CD1c-positive myeloid dendritic cell (primary cell): Measurements from ENCODE around the gene EEF1AKMT2.
"Not testable (repeated sequence)": the region's sequence is repeated elsewhere in the genome, so short reads cannot be mapped to it uniquely, and the experiment has no call there.

Source experiments
- DNase-seq: peaks from one replicate; pipeline ENCODE4 v3.0.0-alpha.2; 2016; ENCODE audit errors: extremely low spot score

Gene EEF1AKMT2

DNA sequence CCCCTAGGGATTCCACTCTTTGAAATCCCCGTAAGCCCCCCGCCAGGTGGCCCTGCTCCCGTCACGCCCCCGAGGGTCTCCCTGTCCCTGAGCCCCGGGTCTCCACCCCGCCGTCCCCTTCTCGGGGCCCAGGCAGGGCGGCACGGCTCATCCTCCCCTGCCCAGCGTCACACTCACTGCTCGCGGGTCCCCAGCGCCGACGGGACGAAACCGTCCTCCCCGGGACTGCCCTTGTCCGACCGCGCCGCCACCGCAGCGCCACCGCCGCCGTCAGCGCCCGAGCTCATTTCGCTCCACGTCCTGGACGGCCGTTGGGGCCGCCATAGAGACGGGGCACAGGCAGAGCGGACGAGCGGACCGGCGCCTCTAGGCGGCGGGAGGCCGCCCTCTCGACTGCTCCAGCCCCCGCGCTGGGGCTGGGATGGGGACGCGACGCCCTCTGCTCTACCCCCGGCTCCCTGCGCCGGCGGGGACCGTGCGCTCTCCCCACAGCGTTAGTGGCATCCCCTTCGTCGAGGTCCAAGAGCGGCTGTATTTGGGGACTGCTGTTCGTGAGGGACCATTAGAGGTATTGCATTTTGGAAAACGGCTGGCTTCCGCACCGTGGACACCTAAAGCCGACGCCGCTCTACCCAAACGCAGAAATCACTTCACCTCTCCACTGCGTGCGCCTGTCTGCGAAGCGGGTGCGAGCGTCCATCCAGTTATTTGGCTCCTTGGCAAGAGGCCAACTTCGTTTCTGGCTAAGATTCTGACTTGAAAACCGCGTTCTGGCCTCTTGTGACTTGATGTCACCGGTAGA is at the start of gene EEF1AKMT2:
Gene EEF1AKMT2, minus strand, starts transcription at position 341 of the 802 bp plus-strand sequence. Its CDS starts 54 bp downstream, at position 287.
- DNase-seq, result peak; percentile 90

DNA sequence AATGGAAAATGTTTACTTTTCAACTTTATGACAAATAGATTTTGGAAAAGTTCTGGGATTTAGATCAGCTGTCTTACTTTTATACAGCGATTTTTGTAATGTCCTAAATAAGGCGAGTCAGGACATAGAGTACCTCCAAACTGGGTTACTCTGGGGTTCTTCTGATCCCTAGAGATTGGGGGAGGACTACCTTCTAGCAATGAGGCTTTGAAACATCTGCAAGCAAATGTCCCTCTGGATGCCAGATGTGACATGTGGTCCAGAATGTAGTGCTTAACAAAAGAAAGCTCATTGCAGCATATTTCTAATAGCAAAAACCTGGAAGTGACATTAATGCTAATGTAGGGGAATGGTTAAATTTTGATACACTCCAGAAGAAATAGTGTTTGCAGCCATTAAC is 46.0 kb upstream of the EEF1AKMT2 start:
- DNase-seq, result no peak

DNA sequence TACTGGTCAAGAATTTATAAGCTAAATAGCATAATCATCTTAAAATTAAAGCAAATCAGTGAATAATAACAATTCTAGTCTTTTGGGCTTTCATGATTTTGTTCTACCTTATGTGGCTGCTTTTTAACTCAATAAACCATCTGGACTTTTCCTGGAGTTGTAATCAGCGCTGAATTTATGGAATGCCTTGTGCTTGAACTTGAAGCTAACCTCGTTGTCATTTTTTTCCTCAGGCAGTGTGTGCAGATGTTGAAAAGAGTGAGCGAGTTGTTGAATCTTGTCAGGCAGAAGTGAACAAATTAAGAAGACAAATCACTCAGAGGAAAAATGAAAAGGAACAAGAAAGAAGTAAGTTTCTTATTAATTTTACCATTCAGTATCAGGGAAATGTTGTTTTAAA is 39.4 kb upstream of the EEF1AKMT2 start:
- DNase-seq, result no peak

DNA sequence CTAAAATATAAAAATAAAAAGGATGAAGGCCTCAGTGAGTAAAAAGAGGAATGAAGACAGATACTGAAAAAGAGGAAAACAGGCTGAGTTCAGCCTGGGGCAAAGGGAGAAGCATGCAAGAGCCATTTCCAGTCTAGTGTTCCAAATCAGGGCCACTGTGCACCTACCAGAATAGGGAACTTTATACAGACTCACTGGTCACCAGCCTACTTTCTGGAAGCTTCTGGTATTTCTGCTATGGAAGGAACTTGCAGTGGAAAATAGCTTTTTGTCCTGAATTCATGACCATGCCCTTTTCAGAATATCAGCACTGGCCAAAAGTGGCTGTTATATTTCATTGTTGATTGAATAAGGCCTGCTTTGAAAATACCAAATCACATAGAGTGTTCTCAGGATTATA is 38.8 kb upstream of the EEF1AKMT2 start:
- no peak for DNase-seq

DNA sequence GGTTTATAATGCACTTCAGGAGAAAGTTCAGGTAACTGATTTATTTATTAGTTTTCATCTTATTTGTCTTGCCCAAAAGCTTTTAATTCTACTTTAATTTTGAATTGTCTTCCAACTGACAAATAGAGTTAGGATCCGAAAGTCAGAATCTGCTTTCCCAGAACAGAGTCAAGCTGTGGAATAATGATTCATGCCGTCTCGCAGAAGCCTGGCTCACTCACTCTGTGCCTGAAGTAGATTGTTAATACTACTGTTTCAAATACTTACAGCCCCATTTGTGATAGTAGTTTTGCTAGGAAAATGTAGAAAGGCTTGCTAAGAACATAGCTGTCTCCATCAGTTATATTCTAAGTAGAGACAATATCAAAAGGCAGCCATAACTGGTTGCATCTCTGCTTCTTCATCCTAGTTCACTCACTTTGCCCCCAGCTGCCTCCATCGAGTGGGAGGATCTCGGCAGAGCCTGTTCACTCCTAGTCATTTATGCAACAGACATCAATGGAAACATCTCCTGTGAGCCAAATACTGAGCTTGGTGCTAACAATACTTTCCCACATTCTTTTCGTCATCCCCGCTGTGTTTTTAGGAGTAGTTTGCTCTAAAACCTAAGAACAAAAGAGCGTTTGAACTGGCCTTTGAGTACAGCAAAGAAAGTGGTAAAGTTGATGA is 37.9 kb upstream of the EEF1AKMT2 start:
- no peak for DNase-seq

DNA sequence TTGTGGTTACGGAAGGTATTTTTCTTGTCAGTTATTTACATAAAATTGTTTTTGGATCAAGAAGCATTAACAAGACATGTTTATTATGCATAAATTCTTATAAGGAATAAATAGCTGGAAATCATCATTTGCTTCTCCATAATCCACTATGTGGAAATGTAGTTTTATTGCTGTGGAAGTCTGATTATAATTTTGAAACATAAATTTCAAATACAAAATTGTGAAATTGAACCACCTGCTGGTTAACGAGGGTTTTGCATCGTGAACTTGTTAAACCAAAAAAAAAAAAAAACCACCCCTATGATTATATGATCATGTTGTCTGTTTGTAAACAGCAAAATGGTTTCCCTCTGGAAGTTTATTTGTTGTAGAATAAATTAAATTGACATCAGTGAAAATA is 35.8 kb upstream of the EEF1AKMT2 start:
- DNase-seq, result peak; percentile 30

DNA sequence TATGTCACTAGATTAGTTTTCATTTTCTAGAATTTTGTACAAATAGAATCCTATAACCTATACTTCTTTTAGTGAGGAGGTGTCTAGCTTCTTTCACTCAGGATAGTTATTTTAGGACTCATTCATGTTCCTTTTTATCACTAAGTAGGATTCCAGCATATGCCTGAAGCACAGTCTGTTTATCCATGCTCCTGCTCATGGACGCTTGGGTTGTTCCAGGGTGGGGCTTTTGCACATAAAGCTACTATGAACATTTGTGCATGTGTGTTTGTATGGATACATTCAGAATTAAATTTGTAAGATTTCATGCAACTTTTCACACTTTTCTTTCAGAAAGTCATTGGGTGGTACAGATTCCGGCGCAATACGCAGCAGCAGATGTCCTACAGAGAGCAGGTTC is 34.6 kb upstream of the EEF1AKMT2 start:
- DNase-seq, result no peak

DNA sequence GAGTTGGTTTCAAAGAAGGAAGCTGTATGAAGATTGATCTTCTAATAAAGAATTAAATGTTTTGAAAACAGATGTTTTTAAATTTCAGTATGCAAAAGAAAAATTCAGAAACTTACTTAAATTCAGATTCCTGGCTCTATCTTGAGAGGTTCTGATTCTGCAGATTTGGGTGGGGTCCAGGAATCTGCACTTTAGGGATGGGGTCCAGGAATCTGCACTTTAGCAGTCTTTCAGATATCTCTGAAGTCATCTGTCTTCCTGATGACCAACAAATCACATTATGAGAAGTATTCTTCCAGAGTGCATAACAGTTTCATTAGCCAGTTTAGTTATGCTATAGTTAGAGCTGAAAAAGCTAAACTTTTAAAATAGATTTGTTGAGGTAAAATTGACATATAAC is 34.0 kb upstream of the EEF1AKMT2 start:
- DNase-seq, result no peak

DNA sequence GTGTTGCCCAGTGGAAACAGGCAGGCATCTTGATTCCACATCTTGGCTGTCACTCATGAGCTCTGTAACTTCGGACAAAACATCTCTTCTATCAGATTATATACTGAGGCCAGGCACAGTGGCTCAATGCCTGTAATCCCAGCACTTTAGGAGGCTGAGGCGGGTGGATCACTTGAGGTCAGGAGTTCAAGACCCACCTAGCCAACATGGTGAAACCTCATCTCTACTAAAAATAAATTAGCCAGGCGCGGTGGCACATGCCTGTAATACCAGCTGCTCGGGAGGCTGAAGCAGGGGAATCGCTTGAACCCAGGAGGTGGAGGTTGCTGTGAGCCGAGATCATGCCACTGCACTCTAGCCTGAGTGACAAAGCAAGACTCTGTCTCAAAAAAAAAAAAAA is 33.2 kb upstream of the EEF1AKMT2 start:
- not testable (repeated sequence) for DNase-seq

DNA sequence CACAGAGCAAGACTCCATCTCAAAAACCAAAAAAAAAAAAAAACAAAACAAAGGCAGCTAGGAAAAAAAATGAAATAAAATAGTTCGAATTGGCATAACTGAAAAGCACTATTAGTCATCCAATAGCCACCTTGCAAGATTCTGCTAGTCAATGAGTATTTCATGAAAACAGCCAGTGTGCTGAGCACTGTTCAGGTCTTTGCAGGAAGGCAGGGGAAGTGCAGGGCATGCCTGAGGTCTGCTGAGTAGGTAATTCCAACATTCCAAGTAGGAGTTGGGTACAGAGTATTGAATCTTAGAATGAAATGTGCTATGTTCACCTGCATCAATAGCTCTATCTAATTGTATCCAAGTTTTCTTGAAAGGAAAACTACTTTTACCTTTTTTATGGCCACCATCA is 32.8 kb upstream of the EEF1AKMT2 start:
- DNase-seq, result no peak

DNA sequence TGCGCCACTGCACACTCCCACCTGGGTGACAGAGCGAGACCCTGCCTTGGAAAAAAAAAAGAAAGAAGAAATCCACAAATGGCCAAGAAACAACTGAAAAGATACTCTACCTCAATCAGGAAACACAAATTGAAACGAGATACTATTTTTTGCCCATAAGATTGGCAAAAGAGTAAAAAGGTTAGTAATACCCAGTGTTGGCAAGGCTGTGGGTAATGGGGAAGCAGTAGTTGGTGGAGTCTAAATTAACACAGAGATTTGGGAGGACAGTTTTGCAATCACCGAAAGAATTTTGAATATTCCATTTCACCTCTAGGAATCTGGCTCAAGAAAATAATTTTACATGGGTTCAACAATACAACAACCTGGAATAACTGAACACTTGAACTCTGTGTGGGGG is 29.8 kb upstream of the EEF1AKMT2 start:
- DNase-seq, result no peak

DNA sequence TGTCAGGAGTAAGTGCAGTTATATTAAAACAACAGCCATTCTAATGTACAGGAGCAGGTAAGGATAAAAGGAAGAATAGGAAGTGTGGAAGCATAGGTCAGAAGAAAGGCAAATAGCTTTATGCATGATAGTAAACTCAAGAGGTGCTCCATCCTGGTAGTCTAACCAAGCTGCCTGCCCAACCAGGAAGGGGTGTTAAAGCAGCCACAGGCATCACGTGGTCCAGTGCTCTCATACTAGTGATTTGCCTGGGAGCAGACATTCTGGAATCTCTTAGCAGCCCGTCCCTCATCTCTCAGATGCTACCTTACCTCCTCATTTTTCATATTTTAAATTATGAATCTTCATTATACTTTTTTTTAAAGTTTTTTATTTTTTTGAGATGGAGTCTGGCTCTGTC is 28.4 kb upstream of the EEF1AKMT2 start:
- no peak for DNase-seq

DNA sequence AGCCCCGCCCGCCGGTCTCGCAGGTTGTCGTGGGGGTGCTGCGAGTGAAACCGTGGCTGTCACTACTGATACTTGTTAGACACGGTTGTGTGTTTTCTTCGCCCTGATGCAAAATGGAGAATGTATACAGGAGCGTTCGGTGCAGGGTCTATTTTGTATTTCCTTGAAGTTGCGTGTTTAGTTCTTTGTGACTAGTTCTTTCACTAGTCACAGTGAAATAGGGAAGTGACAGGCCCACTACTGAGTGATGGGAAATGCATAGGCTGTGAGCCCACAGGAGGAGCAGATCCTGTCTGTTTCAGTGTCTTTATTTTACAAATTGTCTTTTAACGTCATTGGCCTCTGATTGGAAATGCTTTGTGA is 10.6 kb upstream of the EEF1AKMT2 start:
- peak; percentile 87 for DNase-seq

DNA sequence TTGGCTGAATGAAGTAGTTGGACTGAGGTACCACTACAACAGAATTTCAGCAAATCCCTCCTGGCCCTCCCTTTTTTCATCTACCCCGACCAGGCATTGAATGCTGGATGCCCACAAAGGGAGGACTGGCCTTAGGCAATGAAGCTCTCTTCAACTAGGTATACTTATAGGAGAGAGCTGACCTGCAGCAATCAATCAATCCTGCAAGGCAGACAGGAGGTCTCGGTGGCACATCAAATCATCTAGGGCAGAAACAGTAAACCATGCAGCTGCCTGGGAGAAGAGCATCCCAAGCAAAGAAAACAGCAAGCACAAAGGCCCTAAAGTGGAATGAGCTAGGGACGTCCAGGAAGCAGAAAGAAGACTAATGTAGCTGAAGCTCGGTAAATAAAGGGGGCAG is 7.5 kb upstream of the EEF1AKMT2 start:
- no peak for DNase-seq

DNA sequence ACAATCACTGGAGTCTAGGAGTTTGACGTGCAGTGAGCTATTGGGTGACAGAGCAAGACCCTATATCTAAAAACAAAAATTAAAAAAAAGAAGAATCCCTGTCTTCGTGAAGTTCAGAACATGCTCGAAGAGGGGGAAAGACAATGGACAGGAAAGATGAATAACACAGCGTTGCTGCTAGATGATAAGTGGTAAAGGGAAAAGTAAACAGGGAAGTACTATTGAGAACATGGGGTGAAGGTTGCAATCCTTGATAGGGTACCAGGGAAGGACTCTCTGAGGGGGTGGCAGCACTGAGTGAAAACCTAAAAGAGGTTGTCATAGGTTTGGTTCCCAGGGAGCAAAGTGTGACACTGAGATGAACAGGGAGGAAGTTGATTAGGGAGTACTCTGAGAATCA is 7.1 kb upstream of the EEF1AKMT2 start:
- DNase-seq, result no peak

DNA sequence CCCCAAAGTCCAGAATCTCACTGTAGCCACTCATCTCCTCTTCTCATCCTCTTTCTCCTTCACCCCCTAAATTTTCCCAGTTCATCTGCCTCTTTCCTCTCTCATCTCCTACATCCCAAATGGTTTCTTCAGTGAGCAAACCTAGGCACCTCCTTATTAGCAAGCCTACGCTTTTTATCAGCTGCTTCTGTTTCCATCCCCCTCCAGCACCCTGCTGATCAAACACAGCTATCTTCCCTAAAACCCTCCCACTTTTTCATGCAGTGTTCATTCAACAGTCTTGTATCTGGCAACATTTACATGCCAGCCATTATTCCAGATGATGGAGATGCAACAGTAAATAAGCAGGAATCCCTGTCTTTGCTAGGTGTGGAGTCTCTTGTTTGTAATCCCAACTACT is 6.7 kb upstream of the EEF1AKMT2 start:
- no peak for DNase-seq

DNA sequence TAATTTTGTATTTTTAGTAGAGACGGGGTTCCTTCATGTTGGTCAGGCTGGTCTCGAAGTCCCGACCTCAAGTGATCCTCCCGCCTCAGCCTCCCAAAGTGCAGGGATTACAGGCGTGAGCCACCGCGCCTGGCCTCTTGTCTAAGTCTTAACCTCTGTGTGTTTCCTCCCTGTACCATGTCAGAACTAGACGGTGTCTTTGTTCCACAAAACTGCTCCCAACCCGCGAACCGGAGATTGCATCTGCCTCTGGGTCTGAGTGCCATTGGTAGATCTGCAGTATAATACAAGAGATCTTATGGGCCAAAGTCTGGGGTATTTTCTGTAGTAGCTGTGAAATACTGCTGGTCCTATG is 1.3 kb upstream of the EEF1AKMT2 start:
- DNase-seq, result no peak

DNA sequence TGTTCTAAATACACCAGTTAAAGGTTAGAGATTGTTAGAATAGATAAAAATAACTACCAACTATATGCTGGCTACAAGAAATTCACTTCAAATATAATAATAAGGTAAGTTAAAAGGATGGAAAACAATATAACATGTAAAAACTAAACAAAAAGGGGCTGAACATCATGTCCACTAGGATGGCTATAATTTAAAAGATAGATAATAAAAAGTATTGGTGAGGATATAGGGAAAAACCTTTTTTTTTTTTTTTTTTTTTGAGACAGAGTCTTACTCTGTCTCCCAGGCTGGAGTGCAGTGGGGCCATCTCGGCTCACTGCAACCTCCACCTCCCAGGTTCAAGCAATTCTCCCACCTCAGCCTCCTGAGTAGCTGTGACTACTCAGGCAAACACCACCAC is 8.8 kb downstream of the EEF1AKMT2 start:
- DNase-seq, result not testable (repeated sequence)

DNA sequence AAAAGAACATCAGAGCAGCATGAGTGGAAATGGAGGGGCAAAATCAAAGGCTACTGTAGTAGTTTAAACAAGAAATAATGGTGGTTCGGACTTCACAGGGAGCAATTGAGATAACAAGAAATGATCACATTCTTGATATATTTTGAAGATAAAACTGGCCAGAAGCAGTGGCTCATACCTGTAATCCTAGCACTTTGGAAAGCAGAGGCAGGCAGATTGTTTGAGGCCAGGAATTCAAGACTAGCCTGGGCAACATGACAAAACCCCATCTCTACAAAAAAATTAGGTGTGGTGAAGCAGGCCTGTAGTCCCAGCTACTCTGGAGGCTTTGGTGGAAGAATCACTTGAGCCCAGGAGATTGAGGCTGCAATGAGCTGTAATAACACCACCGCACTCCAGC is 22.9 kb downstream of the EEF1AKMT2 start:
- no peak for DNase-seq

DNA sequence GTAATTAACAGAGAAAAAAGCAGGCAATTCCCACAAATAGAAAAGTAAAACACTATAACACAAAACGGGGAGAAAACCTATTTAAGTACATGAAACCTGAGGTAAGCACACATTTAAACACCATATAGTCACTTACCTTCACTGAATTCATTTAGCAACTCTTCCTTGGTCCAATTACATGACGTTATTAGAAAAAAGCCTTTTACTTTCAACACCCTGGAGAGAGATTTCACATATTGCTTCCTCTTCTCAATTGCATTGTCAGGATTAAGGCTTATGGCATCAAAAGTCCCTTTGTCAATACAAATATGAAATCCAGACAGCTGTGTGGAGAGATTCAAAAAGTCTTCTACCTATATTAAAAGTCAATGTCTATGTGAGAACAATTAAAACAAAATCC is 26.4 kb downstream of the EEF1AKMT2 start:
- DNase-seq, result no peak

DNA sequence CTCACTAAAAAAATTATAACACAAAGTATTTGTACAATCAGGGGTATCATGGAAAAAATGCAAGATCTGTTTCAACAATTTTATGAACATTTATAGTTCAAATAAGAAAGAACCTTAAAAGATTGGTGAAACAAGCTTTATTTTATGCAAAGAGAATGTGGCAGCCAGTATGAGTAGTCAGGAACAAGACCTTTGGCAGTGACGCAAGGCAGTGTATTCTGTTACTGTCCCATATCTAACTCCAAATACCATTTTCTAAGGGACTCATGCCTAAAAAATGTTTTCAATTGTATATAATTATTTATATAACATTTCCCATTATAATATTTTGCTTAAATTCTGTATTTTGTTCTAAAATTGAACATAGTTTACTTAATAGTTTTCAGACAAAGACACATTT is 28.4 kb downstream of the EEF1AKMT2 start:
- DNase-seq, result no peak

DNA sequence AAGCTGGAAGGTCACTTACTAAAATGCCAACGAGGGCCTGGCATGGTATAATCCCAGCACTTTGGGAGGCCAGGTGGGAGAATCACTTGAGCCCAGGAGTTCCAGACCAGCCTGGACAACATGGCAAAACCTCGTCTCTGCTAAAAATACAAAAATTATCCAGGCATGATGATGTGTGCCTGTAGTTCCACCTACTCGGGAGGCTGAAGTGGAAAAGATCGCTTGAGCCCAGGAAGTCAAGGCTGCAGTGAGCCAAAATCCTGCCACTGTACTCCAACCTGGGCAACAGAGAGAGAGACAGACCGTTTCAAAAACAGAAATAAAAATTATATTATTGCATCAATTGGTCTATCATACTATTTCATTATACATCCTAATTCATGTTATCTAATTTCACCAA is 29.4 kb downstream of the EEF1AKMT2 start:
- DNase-seq, result no peak

DNA sequence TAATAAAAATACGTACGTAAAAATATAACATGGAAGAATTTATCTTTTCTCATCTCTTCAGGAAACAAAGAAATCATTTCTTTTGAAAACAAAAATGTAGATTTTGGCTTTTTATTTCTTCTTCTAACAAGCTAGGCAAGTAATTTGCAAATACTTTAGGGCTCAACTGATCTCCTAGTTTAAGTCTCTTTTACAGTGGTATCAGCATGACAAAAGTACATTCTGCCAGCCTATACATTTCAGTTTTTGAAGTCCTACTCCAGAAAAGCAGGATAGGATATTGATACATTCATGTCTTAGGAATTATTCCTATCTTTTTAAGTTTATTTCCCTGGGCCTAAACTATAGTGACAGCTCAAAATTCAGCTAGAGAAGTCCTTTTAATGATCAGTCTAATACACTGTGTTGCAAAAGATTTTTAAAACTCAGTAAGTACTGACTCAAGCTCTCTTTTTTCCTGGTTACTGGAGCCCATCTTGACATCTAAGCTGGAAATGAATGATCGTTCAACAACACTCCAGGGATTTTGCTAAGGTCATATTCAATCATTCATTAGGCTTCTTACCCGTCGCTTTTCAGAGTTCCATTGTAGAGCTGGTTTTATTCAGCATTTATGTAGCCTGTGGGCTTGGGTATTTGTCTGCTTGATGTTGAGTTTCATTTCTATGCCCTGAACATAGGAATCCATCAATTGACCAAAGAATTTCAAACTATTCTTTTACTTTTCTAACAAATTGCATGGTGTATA is 35.4 kb downstream of the EEF1AKMT2 start:
- DNase-seq, result no peak
